HCT116 (cell line): ENCODE measurements around the gene MDP1. TPM values are rescaled to one million over a fixed set of nuclear protein-coding genes. Genes with fewer than 3 reads are reported as not detected.

Source experiments
- ATAC-seq: fragments of 200-7000 bp; cut with Tn5 transposase; 2 replicates; pipeline ENCODE4 v1.9.1; 2020; ENCODE audit warnings: mild to moderate bottlenecking, moderate library complexity
- BruUV-seq: library from RNA; stranded (reverse); fragments of 400-500 nt; replicated peaks from 2 replicates; lab custom pipeline; 2021; lab: Mats Ljungman, UMichigan
- CTCF ChIA-PET: fragments of 300-600 bp; sonication (Branson Sonifier 250); formaldehyde crosslinking; loops from one replicate; lab custom pipeline; 2021; ENCODE audit warnings: antibody characterized with exemption; lab: Charles Lee
- POLR2A ChIA-PET: fragments of 300-600, 350-600 bp; sonication (Branson Sonifier 250); formaldehyde crosslinking; loops from one replicate; lab custom pipeline; 2021; ENCODE audit warnings: antibody characterized with exemption; lab: Charles Lee
- RAD21 ChIA-PET, 2 experiments: fragments of 300-600 bp; sonication (Branson Sonifier 250); formaldehyde crosslinking; loops; one replicate each; lab custom pipeline; 2023; ENCODE audit warnings: low total read pairs in 2 of 2; ENCODE audit not compliant: uncharacterized antibody in 2 of 2, unreplicated experiment in 2 of 2, low non-redundant PET in 1 of 2; lab: Charles Lee
- DNase-seq: peaks from one replicate; pipeline ENCODE4 v3.0.0-alpha.2; 2010; ENCODE audit warnings: low read depth, low spot score
- H2AFZ ChIP-seq: fragments of 200-600 bp; shearing (Covaris generic), sonication (generic); 2 replicates; pipeline ENCODE4 v1.6.1; 2017; ENCODE audit warnings: low read depth, mixed run types, mixed read lengths, antibody characterized with exemption, low read length; ENCODE audit not compliant: poor library complexity, severe bottlenecking
- H3K27ac ChIP-seq: 2 replicates; pipeline ENCODE4 v1.5.1; 2012; ENCODE audit warnings: low read depth, low read length
- H3K27me3 ChIP-seq: fragments of 200-600 bp; sonication (generic); 2 replicates; pipeline ENCODE4 v1.6.1; 2016; ENCODE audit warnings: mixed run types, low read length, mixed read lengths; ENCODE audit not compliant: insufficient read depth
- H3K36me3 ChIP-seq, 2 experiments: fragments of 200-500 bp in 1 of 2; fragments of 200-600 bp in 1 of 2; sonication (Bioruptor generic) in 1 of 2; sonication (generic) in 1 of 2; 2 replicates each; pipeline versions ENCODE4 v1.5.1 to v1.6.1; 2014 to 2016; ENCODE audit warnings: low read length in 2 of 2, inconsistent platforms in 1 of 2, mixed read lengths in 1 of 2, mixed run types in 1 of 2; ENCODE audit not compliant: insufficient read depth in 2 of 2, control insufficient read depth in 1 of 2
- H3K4me1 ChIP-seq, 2 experiments: fragments of 200-600 bp in 1 of 2; sonication (generic) in 1 of 2; 2 replicates each; pipeline versions ENCODE4 v1.5.1 to v1.6.1; 2012 to 2017; ENCODE audit warnings: low read length in 2 of 2, inconsistent platforms in 1 of 2, mild to moderate bottlenecking in 1 of 2, mixed read lengths in 1 of 2, mixed run types in 1 of 2, moderate library complexity in 1 of 2; ENCODE audit not compliant: insufficient read depth in 2 of 2, control insufficient read depth in 1 of 2
- H3K4me2 ChIP-seq: fragments of 200-600 bp; sonication (generic); 2 replicates; pipeline ENCODE4 v1.6.1; 2017; ENCODE audit warnings: mixed run types, low read length, mixed read lengths
- H3K4me3 ChIP-seq, 2 experiments: fragments of 200-600 bp in 1 of 2; sonication (generic) in 1 of 2; replicated peaks in 1 of 2; 2 replicates each; pipeline ENCODE4 v1.5.1; 2011 to 2016; ENCODE audit warnings: low read length in 2 of 2, control low read depth in 1 of 2, low read depth in 1 of 2, mild to moderate bottlenecking in 1 of 2, mixed read lengths in 1 of 2, mixed run types in 1 of 2
- H3K79me2 ChIP-seq: fragments of 200-600 bp; sonication (generic); 2 replicates; pipeline ENCODE4 v1.6.1; 2017; ENCODE audit warnings: mild to moderate bottlenecking, mixed run types, low read length, moderate library complexity, mixed read lengths; ENCODE audit not compliant: insufficient read depth
- H3K9ac ChIP-seq: fragments of 200-600 bp; sonication (generic); 2 replicates; pipeline ENCODE4 v1.6.1; 2016; ENCODE audit warnings: low read length, mixed read lengths
- H3K9me2 ChIP-seq: fragments of 200-600 bp; sonication (generic), shearing (Covaris generic); 2 replicates; pipeline ENCODE4 v1.6.1; 2017; ENCODE audit warnings: mixed run types, mild to moderate bottlenecking, moderate library complexity; ENCODE audit not compliant: insufficient read depth
- H3K9me3 ChIP-seq, 2 experiments: fragments of 200-500 bp in 1 of 2; fragments of 200-600 bp in 1 of 2; sonication (Bioruptor generic) in 1 of 2; sonication (generic) in 1 of 2; 2 replicates each; pipeline ENCODE4 v1.6.1; 2014 to 2017; ENCODE audit warnings: low read length in 2 of 2, mixed read lengths in 2 of 2, inconsistent platforms in 1 of 2, low read depth in 1 of 2, mild to moderate bottlenecking in 1 of 2, mixed run types in 1 of 2, moderate library complexity in 1 of 2; ENCODE audit not compliant: control insufficient read depth in 1 of 2, insufficient read depth in 1 of 2
- H4K20me1 ChIP-seq: fragments of 200-600 bp; sonication (generic), shearing (Covaris generic); 2 replicates; pipeline ENCODE4 v1.6.1; 2017; ENCODE audit warnings: mixed run types, mild to moderate bottlenecking, moderate library complexity; ENCODE audit not compliant: insufficient read depth
- EGR1 ChIP-seq: IDR thresholded peaks from 2 replicates; pipeline ENCODE4 v1.6.1; 2012; ENCODE audit warnings: low read depth
- EZH2 ChIP-seq: fragments of 200-600 bp; sonication (generic); IDR thresholded peaks from 2 replicates; pipeline ENCODE4 v1.6.1; 2017; ENCODE audit warnings: antibody characterized with exemption, mixed run types
- POLR2A ChIP-seq: IDR thresholded peaks from 2 replicates; pipeline ENCODE4 v1.7.0; 2011; ENCODE audit warnings: borderline replicate concordance; ENCODE audit not compliant: insufficient read depth, insufficient read length; ENCODE audit errors: extremely low read depth
- RAD21 ChIP-seq: IDR thresholded peaks from 2 replicates; pipeline ENCODE4 v1.6.1; 2012; ENCODE audit warnings: low read depth, mild to moderate bottlenecking
- SIN3A ChIP-seq: IDR thresholded peaks from 2 replicates; pipeline ENCODE4 v1.6.1; 2012; ENCODE audit warnings: low read depth
- SP1 ChIP-seq: IDR thresholded peaks from 2 replicates; pipeline ENCODE4 v1.6.1; 2012; ENCODE audit warnings: low read depth
- YY1 ChIP-seq: IDR thresholded peaks from 2 replicates; pipeline ENCODE4 v1.6.1; 2011; ENCODE audit warnings: low read length, low read depth, moderate library complexity, mild to moderate bottlenecking; ENCODE audit not compliant: insufficient replicate concordance; ENCODE audit errors: extremely low read depth
- ZFX ChIP-seq: fragments of 450-650 bp; IDR thresholded peaks from 2 replicates; pipeline ENCODE4 v1.6.1; 2017
- intact Hi-C: fragments of 100-400 bp; cut with micrococcal nuclease; formaldehyde crosslinking; loops from 2 replicates; pipeline ENCODE4 v1.10.0; 2022
- total RNA-seq: library from RNA; stranded (reverse); gene quantifications from one replicate; pipeline ENCODE4 v1.2.1, GENCODE V29; 2021; ENCODE audit not compliant: unreplicated experiment
- TF ChIP-seq, protein P1 (sequence below): IDR thresholded peaks from 2 replicates; pipeline ENCODE4 v1.6.1; 2011; ENCODE audit warnings: mild to moderate bottlenecking, low read length, moderate library complexity; ENCODE audit not compliant: insufficient replicate concordance; ENCODE audit errors: extremely low read depth
- TF ChIP-seq, protein P2 (sequence below): IDR thresholded peaks from 2 replicates; pipeline ENCODE4 v1.6.1; 2012; ENCODE audit warnings: low read depth

The MDP1 gene
- total RNA-seq, 1 experiment from 2014 or later: 15.9 TPM

DNA sequence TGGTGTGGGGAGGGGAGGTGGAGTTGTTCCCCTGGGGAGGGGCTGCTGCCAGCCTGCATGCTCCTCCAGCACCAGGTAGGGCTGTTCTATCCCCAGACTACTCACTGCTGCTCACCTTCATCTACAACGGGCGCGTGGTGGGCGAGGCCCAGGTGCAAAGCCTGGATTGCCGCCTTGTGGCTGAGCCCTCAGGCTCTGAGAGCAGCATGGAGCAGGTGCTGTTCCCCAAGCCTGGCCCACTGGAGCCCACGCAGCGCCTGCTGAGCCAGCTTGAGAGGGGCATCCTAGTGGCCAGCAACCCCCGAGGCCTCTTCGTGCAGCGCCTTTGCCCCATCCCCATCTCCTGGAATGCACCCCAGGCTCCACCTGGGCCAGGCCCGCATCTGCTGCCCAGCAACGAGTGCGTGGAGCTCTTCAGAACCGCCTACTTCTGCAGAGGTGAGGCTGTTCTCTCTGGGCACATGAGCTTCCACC lies 51.3 kb downstream of the MDP1 start:
- Histone ChIP-seq H3K36me3 (peaks cover 6 to 18% of the 10 kb centered on the region in 2 experiments; a peak in 3 of 4 replicates), H3K9me2 (no peaks in the 10 kb centered on the region), H3K27ac (no peak overlapping the region), H3K9me3 (no peaks in the 10 kb centered on the region)
- TF ChIP-seq RAD21 (no peak), EZH2 (no peak), ZFX (no peak), YY1 (no peak), POLR2A (no peak), SIN3A (no peak), EGR1 (no peak), SP1 (no peak)
- TF ChIP-seq, protein P1, sequence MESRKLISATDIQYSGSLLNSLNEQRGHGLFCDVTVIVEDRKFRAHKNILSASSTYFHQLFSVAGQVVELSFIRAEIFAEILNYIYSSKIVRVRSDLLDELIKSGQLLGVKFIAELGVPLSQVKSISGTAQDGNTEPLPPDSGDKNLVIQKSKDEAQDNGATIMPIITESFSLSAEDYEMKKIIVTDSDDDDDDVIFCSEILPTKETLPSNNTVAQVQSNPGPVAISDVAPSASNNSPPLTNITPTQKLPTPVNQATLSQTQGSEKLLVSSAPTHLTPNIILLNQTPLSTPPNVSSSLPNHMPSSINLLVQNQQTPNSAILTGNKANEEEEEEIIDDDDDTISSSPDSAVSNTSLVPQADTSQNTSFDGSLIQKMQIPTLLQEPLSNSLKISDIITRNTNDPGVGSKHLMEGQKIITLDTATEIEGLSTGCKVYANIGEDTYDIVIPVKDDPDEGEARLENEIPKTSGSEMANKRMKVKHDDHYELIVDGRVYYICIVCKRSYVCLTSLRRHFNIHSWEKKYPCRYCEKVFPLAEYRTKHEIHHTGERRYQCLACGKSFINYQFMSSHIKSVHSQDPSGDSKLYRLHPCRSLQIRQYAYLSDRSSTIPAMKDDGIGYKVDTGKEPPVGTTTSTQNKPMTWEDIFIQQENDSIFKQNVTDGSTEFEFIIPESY: no peak
- TF ChIP-seq, protein P2, sequence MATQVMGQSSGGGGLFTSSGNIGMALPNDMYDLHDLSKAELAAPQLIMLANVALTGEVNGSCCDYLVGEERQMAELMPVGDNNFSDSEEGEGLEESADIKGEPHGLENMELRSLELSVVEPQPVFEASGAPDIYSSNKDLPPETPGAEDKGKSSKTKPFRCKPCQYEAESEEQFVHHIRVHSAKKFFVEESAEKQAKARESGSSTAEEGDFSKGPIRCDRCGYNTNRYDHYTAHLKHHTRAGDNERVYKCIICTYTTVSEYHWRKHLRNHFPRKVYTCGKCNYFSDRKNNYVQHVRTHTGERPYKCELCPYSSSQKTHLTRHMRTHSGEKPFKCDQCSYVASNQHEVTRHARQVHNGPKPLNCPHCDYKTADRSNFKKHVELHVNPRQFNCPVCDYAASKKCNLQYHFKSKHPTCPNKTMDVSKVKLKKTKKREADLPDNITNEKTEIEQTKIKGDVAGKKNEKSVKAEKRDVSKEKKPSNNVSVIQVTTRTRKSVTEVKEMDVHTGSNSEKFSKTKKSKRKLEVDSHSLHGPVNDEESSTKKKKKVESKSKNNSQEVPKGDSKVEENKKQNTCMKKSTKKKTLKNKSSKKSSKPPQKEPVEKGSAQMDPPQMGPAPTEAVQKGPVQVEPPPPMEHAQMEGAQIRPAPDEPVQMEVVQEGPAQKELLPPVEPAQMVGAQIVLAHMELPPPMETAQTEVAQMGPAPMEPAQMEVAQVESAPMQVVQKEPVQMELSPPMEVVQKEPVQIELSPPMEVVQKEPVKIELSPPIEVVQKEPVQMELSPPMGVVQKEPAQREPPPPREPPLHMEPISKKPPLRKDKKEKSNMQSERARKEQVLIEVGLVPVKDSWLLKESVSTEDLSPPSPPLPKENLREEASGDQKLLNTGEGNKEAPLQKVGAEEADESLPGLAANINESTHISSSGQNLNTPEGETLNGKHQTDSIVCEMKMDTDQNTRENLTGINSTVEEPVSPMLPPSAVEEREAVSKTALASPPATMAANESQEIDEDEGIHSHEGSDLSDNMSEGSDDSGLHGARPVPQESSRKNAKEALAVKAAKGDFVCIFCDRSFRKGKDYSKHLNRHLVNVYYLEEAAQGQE: no peak
- TF ChIP-seq, all 23 proteins: peak for 0
- DNase-seq (no peak), ATAC-seq (no peak)
- POLR2A ChIA-PET: interaction anchor here (1.1 kb wide), 1 partner anchor 18 kb away, joined by 3 read pairs; the partner anchor contains the start of gene PSME2
- Histone ChIP-seq H4K20me1 (no peaks in the 10 kb centered on the region), H3K4me2 (no peak overlapping the region), H2AFZ (no peak overlapping the region), H3K79me2 (no peaks in the 10 kb centered on the region), H3K9ac (no peak overlapping the region), H3K27me3 (no peaks in the 10 kb centered on the region), H3K4me1 (peaks cover 15 to 21% of the 10 kb centered on the region in 2 experiments), H3K4me3 (no peak overlapping the region)
- intact Hi-C loops: no loop called here
- BruUV-seq: no TSS peak
- CTCF ChIA-PET: no interaction called here
- RAD21 ChIA-PET: no interaction called here

Other genes with a start within 250 kb of the MDP1 start
- gene DHRS4L2, start 227.1 kb downstream of the MDP1 start, total RNA-seq: 18.6 TPM
- 0.71 TPM for gene CARMIL3, start 164.1 kb downstream of the MDP1 start, total RNA-seq
- not detected for gene CPNE6, start 144.5 kb downstream of the MDP1 start, total RNA-seq
- gene PCK2, start 121.8 kb downstream of the MDP1 start, total RNA-seq: 94.1 TPM
- gene DCAF11, start 101.3 kb downstream of the MDP1 start, total RNA-seq: 47.5 TPM
- 0.66 TPM for gene NRL, start 101.1 kb downstream of the MDP1 start, total RNA-seq
- 0.81 TPM for gene FITM1, start 85.4 kb downstream of the MDP1 start, total RNA-seq
- gene PSME1, start 79.9 kb downstream of the MDP1 start, total RNA-seq: 174 TPM
- gene EMC9, start 74.5 kb downstream of the MDP1 start, total RNA-seq: 42.0 TPM
- gene PSME2, start 69.5 kb downstream of the MDP1 start, total RNA-seq: 160 TPM
- gene RNF31, start 68.6 kb downstream of the MDP1 start, total RNA-seq: 78.0 TPM
- 21.7 TPM for gene IRF9, start 54.8 kb downstream of the MDP1 start, total RNA-seq
- 7.6 TPM for gene REC8, start 44.0 kb downstream of the MDP1 start, total RNA-seq
- gene IPO4, start 27.2 kb downstream of the MDP1 start, total RNA-seq: 102 TPM
- 35.2 TPM for gene TM9SF1, start 20.6 kb downstream of the MDP1 start, total RNA-seq
- gene TSSK4, start 10.4 kb downstream of the MDP1 start, total RNA-seq: 0.32 TPM
- 34.6 TPM for gene CHMP4A, start 2.6 kb downstream of the MDP1 start, total RNA-seq
- 178 TPM for gene NEDD8, start 16.3 kb upstream of the MDP1 start, total RNA-seq
- gene GMPR2, start 16.9 kb upstream of the MDP1 start, total RNA-seq: 66.9 TPM
- 38.4 TPM for gene TINF2, start 26.6 kb upstream of the MDP1 start, total RNA-seq
- 5.6 TPM for gene TGM1, start 47.1 kb upstream of the MDP1 start, total RNA-seq
- 40.8 TPM for gene RABGGTA, start 55.5 kb upstream of the MDP1 start, total RNA-seq
- 34.7 TPM for gene DHRS1, start 83.7 kb upstream of the MDP1 start, total RNA-seq
- gene NOP9, start 83.8 kb upstream of the MDP1 start, total RNA-seq: 39.4 TPM
- 0.22 TPM for gene CIDEB, start 91.9 kb upstream of the MDP1 start, total RNA-seq
- gene LTB4R2, start 94.1 kb upstream of the MDP1 start, total RNA-seq: 15.4 TPM
- 14.8 TPM for gene LTB4R, start 95.4 kb upstream of the MDP1 start, total RNA-seq
- gene ADCY4, start 119.0 kb upstream of the MDP1 start, total RNA-seq: 0.86 TPM
- gene RIPK3, start 123.9 kb upstream of the MDP1 start, total RNA-seq: not detected
- 7.6 TPM for gene NFATC4, start 152.1 kb upstream of the MDP1 start, total RNA-seq
- gene NYNRIN, start 182.9 kb upstream of the MDP1 start, total RNA-seq: 0.27 TPM
- 2.0 TPM for gene CBLN3, start 213.6 kb upstream of the MDP1 start, total RNA-seq
- gene KHNYN, start 213.9 kb upstream of the MDP1 start, total RNA-seq: 50.1 TPM
- gene SDR39U1, start 226.7 kb upstream of the MDP1 start, total RNA-seq: 61.8 TPM